HepG2 (cell line): Measurements from ENCODE around the gene ZFYVE26. TPM values are rescaled to one million over a fixed set of nuclear protein-coding genes. Genes with fewer than 3 reads are reported as not detected.

Source experiments
- CREB1 ChIP-seq, 2 experiments: fragments of 450-650 bp in 1 of 2; IDR thresholded peaks; 2 replicates each; pipeline ENCODE4 v1.6.1; 2016 to 2017; ENCODE audit warnings: control low read depth in 1 of 2, mild to moderate bottlenecking in 1 of 2, missing compliant biosample characterization in 1 of 2, missing genetic modification characterization in 1 of 2
- E2F5 ChIP-seq: sonication (generic); formaldehyde crosslinking; conservative IDR thresholded peaks from 2 replicates; pipeline ENCODE4 v1.4.0; 2020; ENCODE audit warnings: missing genetic modification reagents
- FOXO1 ChIP-seq: sonication (generic); formaldehyde crosslinking; IDR thresholded peaks from 2 replicates; pipeline ENCODE4 v1.4.0; 2020; ENCODE audit warnings: missing genetic modification reagents
- MAX ChIP-seq: IDR thresholded peaks from 2 replicates; pipeline ENCODE4 v1.6.1; 2012; ENCODE audit warnings: inconsistent platforms
- NAIF1 ChIP-seq: sonication (generic); formaldehyde crosslinking; IDR thresholded peaks from 2 replicates; pipeline ENCODE4 v1.5.0; 2020; ENCODE audit warnings: mild to moderate bottlenecking, missing genetic modification reagents, borderline replicate concordance
- NFIB ChIP-seq: sonication (generic); formaldehyde crosslinking; IDR thresholded peaks from 2 replicates; pipeline ENCODE4 v1.9.0; 2021; ENCODE audit warnings: missing genetic modification reagents, mild to moderate bottlenecking, borderline replicate concordance
- NFYC ChIP-seq: IDR thresholded peaks from 2 replicates; pipeline ENCODE4 v1.6.1; 2016; ENCODE audit warnings: missing genetic modification reagents, missing compliant biosample characterization
- RFX3 ChIP-seq: IDR thresholded peaks from 2 replicates; pipeline ENCODE4 v1.6.1; 2016; ENCODE audit warnings: missing biosample characterization, missing genetic modification reagents
- SAP130 ChIP-seq: IDR thresholded peaks from 2 replicates; pipeline ENCODE4 v1.6.1; 2016; ENCODE audit warnings: low read depth
- SP140L ChIP-seq: sonication (generic); formaldehyde crosslinking; IDR thresholded peaks from 2 replicates; pipeline ENCODE4 v1.4.0; 2020; ENCODE audit warnings: missing genetic modification reagents, borderline replicate concordance
- TBX2 ChIP-seq: sonication (generic); formaldehyde crosslinking; IDR thresholded peaks from 2 replicates; pipeline ENCODE4 v1.5.0; 2020; ENCODE audit warnings: missing genetic modification reagents, mild to moderate bottlenecking, borderline replicate concordance
- THAP11 ChIP-seq: IDR thresholded peaks from 2 replicates; pipeline ENCODE4 v1.6.1; 2016; ENCODE audit warnings: missing biosample characterization, missing genetic modification reagents
- THRA ChIP-seq: sonication (generic); formaldehyde crosslinking; IDR thresholded peaks from 2 replicates; pipeline ENCODE4 v1.4.0; 2020; ENCODE audit warnings: missing genetic modification reagents, borderline replicate concordance
- ZFP91 ChIP-seq: sonication (generic); formaldehyde crosslinking; IDR thresholded peaks from 2 replicates; pipeline ENCODE4 v1.9.0; 2022; ENCODE audit warnings: missing genetic modification reagents, mild to moderate bottlenecking, borderline replicate concordance
- ZNF225 ChIP-seq: sonication (generic); formaldehyde crosslinking; IDR thresholded peaks from 2 replicates; pipeline ENCODE4 v1.4.0; 2020; ENCODE audit warnings: mild to moderate bottlenecking, missing genetic modification reagents
- ZNF296 ChIP-seq: sonication (generic); formaldehyde crosslinking; conservative IDR thresholded peaks from 2 replicates; pipeline ENCODE4 v1.5.0; 2020; ENCODE audit warnings: mild to moderate bottlenecking, missing genetic modification reagents
- ZNF746 ChIP-seq: sonication (generic); formaldehyde crosslinking; IDR thresholded peaks from 2 replicates; pipeline ENCODE4 v1.8.0; 2022; ENCODE audit warnings: mild to moderate bottlenecking, missing genetic modification reagents
- ZNF775 ChIP-seq: sonication (generic); formaldehyde crosslinking; IDR thresholded peaks from 2 replicates; pipeline ENCODE4 v1.4.0; 2020; ENCODE audit warnings: missing genetic modification reagents, mild to moderate bottlenecking, moderate library complexity, borderline replicate concordance
- polyA plus RNA-seq, 8 experiments: library from polyadenylated mRNA; depleted of rRNA in 3 of 8; stranded (reverse) in 7 of 8; unstranded in 1 of 8; fragments of >200 nt; fragmentation: Illumina TruSeq in 4 of 8; extraction: Trizol in 4 of 8; gene quantifications; 2 replicates each; pipeline versions ENCODE4 v1.2.1 to v1.2.3, GENCODE V29; 2011 to 2016; ENCODE audit warnings: low read depth in 4 of 8, missing spikeins in 1 of 8, mixed read lengths in 1 of 8; ENCODE audit not compliant: insufficient read depth in 1 of 8
- total RNA-seq, 5 experiments: library from RNA; depleted of rRNA; stranded (reverse); fragments of >200 nt; fragmentation: Illumina TruSeq; extraction: Trizol; gene quantifications; 2 replicates each; pipeline ENCODE4 v1.2.3, GENCODE V29; 2016; ENCODE audit warnings: low read depth in 1 of 5
- TF ChIP-seq, protein P1 (sequence below): sonication (generic); formaldehyde crosslinking; IDR thresholded peaks from 2 replicates; pipeline ENCODE4 v1.5.0; 2020; ENCODE audit warnings: missing genetic modification reagents
- TF ChIP-seq, protein P2 (sequence below), 2 experiments: sonication (generic) in 1 of 2; formaldehyde crosslinking in 1 of 2; IDR thresholded peaks; 2 replicates each; pipeline versions ENCODE4 v1.4.0 to v1.6.1; 2016 to 2020; ENCODE audit warnings: borderline replicate concordance in 1 of 2, low read depth in 1 of 2, mild to moderate bottlenecking in 1 of 2, missing genetic modification reagents in 1 of 2

The ZFYVE26 gene
- total and polyA plus RNA-seq, 2 of the 13 experiments (the other 11 are each of a cell fraction or from before 2014, with no cell fraction given) = 13.6 to 16.4 TPM

DNA sequence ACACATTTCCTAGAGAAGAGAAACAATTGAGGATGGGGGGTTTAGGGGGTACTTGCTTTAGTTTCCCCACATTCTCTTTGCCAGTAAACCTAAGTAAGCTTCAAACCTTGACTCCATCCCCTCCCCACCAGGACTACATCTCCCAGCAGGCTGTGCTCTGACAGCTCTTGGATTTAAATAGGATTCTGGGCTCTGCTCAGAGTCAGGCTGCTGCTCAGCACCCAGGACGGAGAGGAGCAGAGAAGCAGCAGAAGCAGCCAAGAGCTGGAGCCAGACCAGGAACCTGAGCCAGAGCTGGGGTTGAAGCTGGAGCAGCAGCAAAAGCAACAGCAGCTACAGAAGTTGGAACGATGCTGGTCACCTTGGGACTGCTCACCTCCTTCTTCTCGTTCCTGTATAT lies 94.1 kb downstream of the ZFYVE26 start (continued):
- TF ChIP-seq NFIB (CRISPR knock-in tag) = no peak
- 0 out of 2 replicates have a peak, but pooled peaks have one; percentile 35 for TF ChIP-seq SAP130
- no peak for TF ChIP-seq FOXO1 (CRISPR knock-in tag)
- no peak for TF ChIP-seq RFX3 (CRISPR knock-in tag)
- no peak for TF ChIP-seq THRA
- TF ChIP-seq E2F5 (CRISPR knock-in tag) = no peak
- TF ChIP-seq ZFP91 = no peak
- no peak for TF ChIP-seq SP140L (CRISPR knock-in tag)
- TF ChIP-seq, protein P1, sequence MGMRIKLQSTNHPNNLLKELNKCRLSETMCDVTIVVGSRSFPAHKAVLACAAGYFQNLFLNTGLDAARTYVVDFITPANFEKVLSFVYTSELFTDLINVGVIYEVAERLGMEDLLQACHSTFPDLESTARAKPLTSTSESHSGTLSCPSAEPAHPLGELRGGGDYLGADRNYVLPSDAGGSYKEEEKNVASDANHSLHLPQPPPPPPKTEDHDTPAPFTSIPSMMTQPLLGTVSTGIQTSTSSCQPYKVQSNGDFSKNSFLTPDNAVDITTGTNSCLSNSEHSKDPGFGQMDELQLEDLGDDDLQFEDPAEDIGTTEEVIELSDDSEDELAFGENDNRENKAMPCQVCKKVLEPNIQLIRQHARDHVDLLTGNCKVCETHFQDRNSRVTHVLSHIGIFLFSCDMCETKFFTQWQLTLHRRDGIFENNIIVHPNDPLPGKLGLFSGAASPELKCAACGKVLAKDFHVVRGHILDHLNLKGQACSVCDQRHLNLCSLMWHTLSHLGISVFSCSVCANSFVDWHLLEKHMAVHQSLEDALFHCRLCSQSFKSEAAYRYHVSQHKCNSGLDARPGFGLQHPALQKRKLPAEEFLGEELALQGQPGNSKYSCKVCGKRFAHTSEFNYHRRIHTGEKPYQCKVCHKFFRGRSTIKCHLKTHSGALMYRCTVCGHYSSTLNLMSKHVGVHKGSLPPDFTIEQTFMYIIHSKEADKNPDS = no peak
- no peak for TF ChIP-seq ZNF775 (CRISPR knock-in tag)
- no peak for TF ChIP-seq ZNF746 (CRISPR knock-in tag)
- TF ChIP-seq, protein P2, sequence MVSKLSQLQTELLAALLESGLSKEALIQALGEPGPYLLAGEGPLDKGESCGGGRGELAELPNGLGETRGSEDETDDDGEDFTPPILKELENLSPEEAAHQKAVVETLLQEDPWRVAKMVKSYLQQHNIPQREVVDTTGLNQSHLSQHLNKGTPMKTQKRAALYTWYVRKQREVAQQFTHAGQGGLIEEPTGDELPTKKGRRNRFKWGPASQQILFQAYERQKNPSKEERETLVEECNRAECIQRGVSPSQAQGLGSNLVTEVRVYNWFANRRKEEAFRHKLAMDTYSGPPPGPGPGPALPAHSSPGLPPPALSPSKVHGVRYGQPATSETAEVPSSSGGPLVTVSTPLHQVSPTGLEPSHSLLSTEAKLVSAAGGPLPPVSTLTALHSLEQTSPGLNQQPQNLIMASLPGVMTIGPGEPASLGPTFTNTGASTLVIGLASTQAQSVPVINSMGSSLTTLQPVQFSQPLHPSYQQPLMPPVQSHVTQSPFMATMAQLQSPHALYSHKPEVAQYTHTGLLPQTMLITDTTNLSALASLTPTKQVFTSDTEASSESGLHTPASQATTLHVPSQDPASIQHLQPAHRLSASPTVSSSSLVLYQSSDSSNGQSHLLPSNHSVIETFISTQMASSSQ (IDR thresholded peaks at IDR 0.05; ENCODE audit: low read depth) = no peak
- TF ChIP-seq, protein P2 (CRISPR knock-in tag; IDR thresholded peaks at IDR 0.05; ENCODE audit: borderline replicate concordance) = no peak
- TF ChIP-seq ZNF296 (CRISPR knock-in tag) = no peak
- no peak for TF ChIP-seq NFYC (CRISPR knock-in tag)
- TF ChIP-seq THAP11 (CRISPR knock-in tag) = peak; percentile 96
- TF ChIP-seq TBX2 (CRISPR knock-in tag) = no peak
- TF ChIP-seq ZNF225 (CRISPR knock-in tag) = no peak
- no peak for TF ChIP-seq CREB1 (IDR thresholded peaks at IDR 0.05)
- TF ChIP-seq CREB1 (CRISPR knock-in tag; IDR thresholded peaks at IDR 0.05) = no peak
- no peak for TF ChIP-seq NAIF1 (CRISPR knock-in tag)
- TF ChIP-seq MAX = no peak
